OCI-LY1 (cell line): ENCODE data around the gene SUN1.
"Not testable (repeated sequence)": the region's sequence is repeated elsewhere in the genome, so short reads cannot be mapped to it uniquely, and the experiment has no call there.

Source experiments
- H2AFZ ChIP-seq: fragments of 200-600 bp; sonication (generic), shearing (Covaris generic); 2 replicates; pipeline ENCODE4 v1.6.0; 2014; ENCODE audit warnings: antibody characterized with exemption, mild to moderate bottlenecking, low read length
- H3F3A ChIP-seq: fragments of 200-600 bp; sonication (generic), shearing (Covaris generic); 2 replicates; pipeline ENCODE4 v1.6.0; 2014; ENCODE audit warnings: mild to moderate bottlenecking, antibody characterized with exemption, low read length, moderate library complexity; ENCODE audit not compliant: insufficient read depth
- H3K27ac ChIP-seq: fragments of 200-600 bp; sonication (generic); 2 replicates; pipeline ENCODE4 v1.5.1; 2014; ENCODE audit warnings: low read length, mixed run types, mild to moderate bottlenecking, low read depth; ENCODE audit not compliant: poor library complexity, severe bottlenecking
- H3K27me3 ChIP-seq: fragments of 200-600 bp; sonication (generic); 2 replicates; pipeline ENCODE4 v1.6.0; 2014; ENCODE audit warnings: antibody characterized with exemption, mild to moderate bottlenecking, low read length, moderate library complexity; ENCODE audit not compliant: insufficient read depth
- H3K36me3 ChIP-seq: fragments of 200-600 bp; sonication (generic); 2 replicates; pipeline ENCODE4 v1.6.1; 2014; ENCODE audit warnings: mild to moderate bottlenecking, antibody characterized with exemption, low read length, moderate library complexity, mixed read lengths; ENCODE audit not compliant: insufficient read depth
- H3K4me1 ChIP-seq: fragments of 200-600 bp; sonication (generic); 2 replicates; pipeline ENCODE4 v1.5.1; 2014; ENCODE audit warnings: mild to moderate bottlenecking, low read length, moderate library complexity; ENCODE audit not compliant: insufficient read depth, severe bottlenecking
- H3K4me2 ChIP-seq: fragments of 200-600 bp; sonication (generic), shearing (Covaris generic); 2 replicates; pipeline ENCODE4 v1.6.1; 2014; ENCODE audit warnings: low read length
- H3K4me3 ChIP-seq: fragments of 200-600 bp; sonication (generic); 2 replicates; pipeline ENCODE4 v1.5.1; 2014; ENCODE audit warnings: low read length, low read depth, mild to moderate bottlenecking, mixed read lengths; ENCODE audit not compliant: poor library complexity, severe bottlenecking
- H3K79me2 ChIP-seq: fragments of 200-600 bp; shearing (Covaris generic); 2 replicates; pipeline ENCODE4 v1.6.1; 2016; ENCODE audit warnings: mixed run types, low read length, mixed read lengths; ENCODE audit not compliant: insufficient read depth
- H3K9ac ChIP-seq: fragments of 200-600 bp; sonication (generic), shearing (Covaris generic); 2 replicates; pipeline ENCODE4 v1.6.1; 2014; ENCODE audit warnings: mild to moderate bottlenecking, low read length, mixed read lengths
- H3K9me2 ChIP-seq: fragments of 200-600 bp; sonication (generic), shearing (Covaris generic); 2 replicates; pipeline ENCODE4 v1.6.1; 2014; ENCODE audit warnings: low read depth, mild to moderate bottlenecking, low read length, mixed read lengths
- H3K9me3 ChIP-seq: fragments of 200-600 bp; shearing (Covaris generic); 2 replicates; pipeline ENCODE4 v1.6.1; 2014; ENCODE audit warnings: low read length, mixed read lengths
- H4K20me1 ChIP-seq: fragments of 200-600 bp; sonication (generic), shearing (Covaris generic); 2 replicates; pipeline ENCODE4 v1.6.0; 2016; ENCODE audit warnings: mild to moderate bottlenecking, low read length; ENCODE audit not compliant: insufficient read depth
- EZH2 ChIP-seq: fragments of 200-600 bp; sonication (generic), shearing (Covaris generic); IDR thresholded peaks from 2 replicates; pipeline ENCODE4 v1.8.0; 2017; ENCODE audit warnings: borderline replicate concordance, mixed run types, mild to moderate bottlenecking, antibody characterized with exemption, low read length, moderate library complexity, mixed read lengths
- TF ChIP-seq, protein P1 (sequence below): fragments of 200-600 bp; sonication (generic), shearing (Covaris generic); IDR thresholded peaks from 2 replicates; pipeline ENCODE4 v1.5.1; 2017; ENCODE audit warnings: mild to moderate bottlenecking, antibody characterized with exemption, low read length, moderate library complexity, mixed read lengths

Gene SUN1

GRCh38 chr7:922334-923107, 90.2 kb downstream of the SUN1 start:
- H3K4me2 ChIP-seq: peak overlapping the region; percentile 20; the same call in 1 of the 2 replicates
- no peak overlapping the region for H3K27ac ChIP-seq
- H3K4me1 ChIP-seq: peaks cover 11% of the 10 kb centered on the region
- H3K9me2 ChIP-seq: no peaks in the 10 kb centered on the region
- TF ChIP-seq EZH2: no peak
- TF ChIP-seq, protein P1, sequence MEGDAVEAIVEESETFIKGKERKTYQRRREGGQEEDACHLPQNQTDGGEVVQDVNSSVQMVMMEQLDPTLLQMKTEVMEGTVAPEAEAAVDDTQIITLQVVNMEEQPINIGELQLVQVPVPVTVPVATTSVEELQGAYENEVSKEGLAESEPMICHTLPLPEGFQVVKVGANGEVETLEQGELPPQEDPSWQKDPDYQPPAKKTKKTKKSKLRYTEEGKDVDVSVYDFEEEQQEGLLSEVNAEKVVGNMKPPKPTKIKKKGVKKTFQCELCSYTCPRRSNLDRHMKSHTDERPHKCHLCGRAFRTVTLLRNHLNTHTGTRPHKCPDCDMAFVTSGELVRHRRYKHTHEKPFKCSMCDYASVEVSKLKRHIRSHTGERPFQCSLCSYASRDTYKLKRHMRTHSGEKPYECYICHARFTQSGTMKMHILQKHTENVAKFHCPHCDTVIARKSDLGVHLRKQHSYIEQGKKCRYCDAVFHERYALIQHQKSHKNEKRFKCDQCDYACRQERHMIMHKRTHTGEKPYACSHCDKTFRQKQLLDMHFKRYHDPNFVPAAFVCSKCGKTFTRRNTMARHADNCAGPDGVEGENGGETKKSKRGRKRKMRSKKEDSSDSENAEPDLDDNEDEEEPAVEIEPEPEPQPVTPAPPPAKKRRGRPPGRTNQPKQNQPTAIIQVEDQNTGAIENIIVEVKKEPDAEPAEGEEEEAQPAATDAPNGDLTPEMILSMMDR: no peak
- peaks cover 20% of the 10 kb centered on the region; the same call in 1 of the 2 replicates for H3K27me3 ChIP-seq
- no peak overlapping the region for H3K4me3 ChIP-seq
- H3F3A ChIP-seq: no peaks in the 10 kb centered on the region
- H2AFZ ChIP-seq: no peak overlapping the region
- no peak overlapping the region for H3K9ac ChIP-seq
- no peaks in the 10 kb centered on the region for H3K36me3 ChIP-seq
- H3K9me3 ChIP-seq: no peaks in the 10 kb centered on the region
- H4K20me1 ChIP-seq: no peaks in the 10 kb centered on the region
- no peaks in the 10 kb centered on the region for H3K79me2 ChIP-seq

GRCh38 chr7:923108-924041, 91.1 kb downstream of the SUN1 start:
- Histone ChIP-seq H3K4me3 (no peak overlapping the region), H3K27ac (no peak overlapping the region), H3K9me2 (no peaks in the 10 kb centered on the region), H3K4me1 (peaks cover 11% of the 10 kb centered on the region), H3K27me3 (peaks cover 14% of the 10 kb centered on the region; the same call in 1 of the 2 replicates), H3K4me2 (peak overlapping the region; percentile 20; the same call in 1 of the 2 replicates), H3F3A (no peaks in the 10 kb centered on the region), H3K36me3 (no peaks in the 10 kb centered on the region), H3K9ac (no peak overlapping the region), H3K79me2 (no peaks in the 10 kb centered on the region), H4K20me1 (no peaks in the 10 kb centered on the region), H3K9me3 (no peaks in the 10 kb centered on the region), H2AFZ (no peak overlapping the region)
- TF ChIP-seq, protein P1: no peak
- TF ChIP-seq EZH2: no peak

- H3K36me3 ChIP-seq, H3F3A ChIP-seq, H3K9me3 ChIP-seq, H3K9me2 ChIP-seq, H4K20me1 ChIP-seq, H3K9ac ChIP-seq, H3K4me3 ChIP-seq, H3K4me2 ChIP-seq, H2AFZ ChIP-seq, H3K79me2 ChIP-seq, H3K27ac ChIP-seq: not testable (repeated sequence)
- H3K4me1 ChIP-seq: peaks cover 11% of the 10 kb centered on the region
- H3K27me3 ChIP-seq: peaks cover 14% of the 10 kb centered on the region; the same call in 1 of the 2 replicates
Measured at GRCh38 chr7:924042-924441, 91.8 kb downstream of the SUN1 start.
